HCT116 (cell line): ENCODE measurements around the gene TMEM134. TPM values are rescaled to one million over a fixed set of nuclear protein-coding genes. Genes with fewer than 3 reads are reported as not detected.
"Not testable (repeated sequence)": the region's sequence is repeated elsewhere in the genome, so short reads cannot be mapped to it uniquely, and the experiment has no call there.

ENCODE experiments used
- ATAC-seq: fragments of 200-7000 bp; cut with Tn5 transposase; 2 replicates; pipeline ENCODE4 v1.9.1; 2020; ENCODE audit warnings: mild to moderate bottlenecking, moderate library complexity
- BruUV-seq: library from RNA; stranded (reverse); fragments of 400-500 nt; replicated peaks from 2 replicates; lab custom pipeline; 2021; lab: Mats Ljungman, UMichigan
- CTCF ChIA-PET: fragments of 300-600 bp; sonication (Branson Sonifier 250); formaldehyde crosslinking; loops from one replicate; lab custom pipeline; 2021; ENCODE audit warnings: antibody characterized with exemption; lab: Charles Lee
- POLR2A ChIA-PET: fragments of 300-600, 350-600 bp; sonication (Branson Sonifier 250); formaldehyde crosslinking; loops from one replicate; lab custom pipeline; 2021; ENCODE audit warnings: antibody characterized with exemption; lab: Charles Lee
- RAD21 ChIA-PET, 2 experiments: fragments of 300-600 bp; sonication (Branson Sonifier 250); formaldehyde crosslinking; loops; one replicate each; lab custom pipeline; 2023; ENCODE audit warnings: low total read pairs in 2 of 2; ENCODE audit not compliant: uncharacterized antibody in 2 of 2, unreplicated experiment in 2 of 2, low non-redundant PET in 1 of 2; lab: Charles Lee
- DNase-seq: peaks from one replicate; pipeline ENCODE4 v3.0.0-alpha.2; 2010; ENCODE audit warnings: low read depth, low spot score
- H2AFZ ChIP-seq: fragments of 200-600 bp; shearing (Covaris generic), sonication (generic); 2 replicates; pipeline ENCODE4 v1.6.1; 2017; ENCODE audit warnings: low read depth, mixed run types, mixed read lengths, antibody characterized with exemption, low read length; ENCODE audit not compliant: poor library complexity, severe bottlenecking
- H3K27ac ChIP-seq: 2 replicates; pipeline ENCODE4 v1.5.1; 2012; ENCODE audit warnings: low read depth, low read length
- H3K27me3 ChIP-seq: fragments of 200-600 bp; sonication (generic); 2 replicates; pipeline ENCODE4 v1.6.1; 2016; ENCODE audit warnings: mixed run types, low read length, mixed read lengths; ENCODE audit not compliant: insufficient read depth
- H3K36me3 ChIP-seq, 2 experiments: fragments of 200-500 bp in 1 of 2; fragments of 200-600 bp in 1 of 2; sonication (Bioruptor generic) in 1 of 2; sonication (generic) in 1 of 2; 2 replicates each; pipeline versions ENCODE4 v1.5.1 to v1.6.1; 2014 to 2016; ENCODE audit warnings: low read length in 2 of 2, inconsistent platforms in 1 of 2, mixed read lengths in 1 of 2, mixed run types in 1 of 2; ENCODE audit not compliant: insufficient read depth in 2 of 2, control insufficient read depth in 1 of 2
- H3K4me1 ChIP-seq, 2 experiments: fragments of 200-600 bp in 1 of 2; sonication (generic) in 1 of 2; 2 replicates each; pipeline versions ENCODE4 v1.5.1 to v1.6.1; 2012 to 2017; ENCODE audit warnings: low read length in 2 of 2, inconsistent platforms in 1 of 2, mild to moderate bottlenecking in 1 of 2, mixed read lengths in 1 of 2, mixed run types in 1 of 2, moderate library complexity in 1 of 2; ENCODE audit not compliant: insufficient read depth in 2 of 2, control insufficient read depth in 1 of 2
- H3K4me2 ChIP-seq: fragments of 200-600 bp; sonication (generic); 2 replicates; pipeline ENCODE4 v1.6.1; 2017; ENCODE audit warnings: mixed run types, low read length, mixed read lengths
- H3K4me3 ChIP-seq, 2 experiments: fragments of 200-600 bp in 1 of 2; sonication (generic) in 1 of 2; replicated peaks in 1 of 2; 2 replicates each; pipeline ENCODE4 v1.5.1; 2011 to 2016; ENCODE audit warnings: low read length in 2 of 2, control low read depth in 1 of 2, low read depth in 1 of 2, mild to moderate bottlenecking in 1 of 2, mixed read lengths in 1 of 2, mixed run types in 1 of 2
- H3K79me2 ChIP-seq: fragments of 200-600 bp; sonication (generic); 2 replicates; pipeline ENCODE4 v1.6.1; 2017; ENCODE audit warnings: mild to moderate bottlenecking, mixed run types, low read length, moderate library complexity, mixed read lengths; ENCODE audit not compliant: insufficient read depth
- H3K9ac ChIP-seq: fragments of 200-600 bp; sonication (generic); 2 replicates; pipeline ENCODE4 v1.6.1; 2016; ENCODE audit warnings: low read length, mixed read lengths
- H3K9me2 ChIP-seq: fragments of 200-600 bp; sonication (generic), shearing (Covaris generic); 2 replicates; pipeline ENCODE4 v1.6.1; 2017; ENCODE audit warnings: mixed run types, mild to moderate bottlenecking, moderate library complexity; ENCODE audit not compliant: insufficient read depth
- H3K9me3 ChIP-seq, 2 experiments: fragments of 200-500 bp in 1 of 2; fragments of 200-600 bp in 1 of 2; sonication (Bioruptor generic) in 1 of 2; sonication (generic) in 1 of 2; 2 replicates each; pipeline ENCODE4 v1.6.1; 2014 to 2017; ENCODE audit warnings: low read length in 2 of 2, mixed read lengths in 2 of 2, inconsistent platforms in 1 of 2, low read depth in 1 of 2, mild to moderate bottlenecking in 1 of 2, mixed run types in 1 of 2, moderate library complexity in 1 of 2; ENCODE audit not compliant: control insufficient read depth in 1 of 2, insufficient read depth in 1 of 2
- H4K20me1 ChIP-seq: fragments of 200-600 bp; sonication (generic), shearing (Covaris generic); 2 replicates; pipeline ENCODE4 v1.6.1; 2017; ENCODE audit warnings: mixed run types, mild to moderate bottlenecking, moderate library complexity; ENCODE audit not compliant: insufficient read depth
- CBX3 ChIP-seq: IDR thresholded peaks from 2 replicates; pipeline ENCODE4 v1.6.1; 2012; ENCODE audit warnings: low read depth
- FOSL1 ChIP-seq: IDR thresholded peaks from 2 replicates; pipeline ENCODE4 v1.6.1; 2012; ENCODE audit warnings: low read depth
- POLR2AphosphoS5 ChIP-seq: IDR thresholded peaks from 2 replicates; pipeline ENCODE4 v1.6.1; 2011; ENCODE audit warnings: mild to moderate bottlenecking, low read depth, low read length, moderate library complexity
- SP1 ChIP-seq: IDR thresholded peaks from 2 replicates; pipeline ENCODE4 v1.6.1; 2012; ENCODE audit warnings: low read depth
- TCF7L2 ChIP-seq: IDR thresholded peaks from 2 replicates; pipeline ENCODE4 v1.7.0; 2011; ENCODE audit warnings: borderline replicate concordance, inconsistent platforms; ENCODE audit not compliant: insufficient read depth, insufficient read length; ENCODE audit errors: extremely low read depth
- ZNF274 ChIP-seq: fragments of 200-500 bp; sonication (Bioruptor generic); IDR thresholded peaks from 2 replicates; pipeline ENCODE4 v1.6.1; 2014; ENCODE audit warnings: mild to moderate bottlenecking, low read depth, low read length, inconsistent platforms
- intact Hi-C: fragments of 100-400 bp; cut with micrococcal nuclease; formaldehyde crosslinking; loops from 2 replicates; pipeline ENCODE4 v1.10.0; 2022
- total RNA-seq: library from RNA; stranded (reverse); gene quantifications from one replicate; pipeline ENCODE4 v1.2.1, GENCODE V29; 2021; ENCODE audit not compliant: unreplicated experiment
- TF ChIP-seq, protein P1 (sequence below): IDR thresholded peaks from 2 replicates; pipeline ENCODE4 v1.6.1; 2012

The TMEM134 gene
- total RNA-seq, 1 experiment from 2014 or later = 44.2 TPM

DNA sequence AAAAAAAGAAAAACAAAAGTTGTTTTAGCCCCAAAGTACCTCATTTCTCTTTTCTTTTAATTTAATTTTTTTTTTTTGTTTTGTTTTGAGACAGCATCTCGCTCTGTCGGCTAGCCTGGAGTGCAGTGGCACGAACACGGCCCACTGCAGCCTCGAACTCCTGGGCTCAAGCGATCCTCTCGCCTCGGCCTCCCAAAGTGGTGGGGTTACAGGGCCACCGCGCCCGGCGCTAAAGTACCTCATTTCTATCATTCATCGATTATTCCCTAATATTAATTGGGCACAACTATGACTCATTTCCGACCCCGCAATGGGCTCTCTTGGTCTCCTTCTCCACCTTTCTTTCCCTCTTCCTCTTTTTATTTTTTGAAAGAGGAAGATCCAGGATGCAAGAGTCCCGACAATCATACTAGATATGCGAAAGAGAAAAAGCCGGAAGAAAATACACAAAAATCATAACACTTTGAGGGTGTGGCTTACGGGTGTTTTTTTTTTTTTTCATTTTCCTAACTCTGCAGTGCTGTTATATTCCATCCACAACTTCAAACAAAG lies 13.3 kb upstream of the TMEM134 start (continued):
- TF ChIP-seq TCF7L2 (no peak), FOSL1 (no peak), CBX3 (no peak), POLR2AphosphoS5 (no peak), ZNF274 (no peak), SP1 (no peak)
- TF ChIP-seq, protein P1, sequence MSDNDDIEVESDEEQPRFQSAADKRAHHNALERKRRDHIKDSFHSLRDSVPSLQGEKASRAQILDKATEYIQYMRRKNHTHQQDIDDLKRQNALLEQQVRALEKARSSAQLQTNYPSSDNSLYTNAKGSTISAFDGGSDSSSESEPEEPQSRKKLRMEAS = no peak

DNA sequence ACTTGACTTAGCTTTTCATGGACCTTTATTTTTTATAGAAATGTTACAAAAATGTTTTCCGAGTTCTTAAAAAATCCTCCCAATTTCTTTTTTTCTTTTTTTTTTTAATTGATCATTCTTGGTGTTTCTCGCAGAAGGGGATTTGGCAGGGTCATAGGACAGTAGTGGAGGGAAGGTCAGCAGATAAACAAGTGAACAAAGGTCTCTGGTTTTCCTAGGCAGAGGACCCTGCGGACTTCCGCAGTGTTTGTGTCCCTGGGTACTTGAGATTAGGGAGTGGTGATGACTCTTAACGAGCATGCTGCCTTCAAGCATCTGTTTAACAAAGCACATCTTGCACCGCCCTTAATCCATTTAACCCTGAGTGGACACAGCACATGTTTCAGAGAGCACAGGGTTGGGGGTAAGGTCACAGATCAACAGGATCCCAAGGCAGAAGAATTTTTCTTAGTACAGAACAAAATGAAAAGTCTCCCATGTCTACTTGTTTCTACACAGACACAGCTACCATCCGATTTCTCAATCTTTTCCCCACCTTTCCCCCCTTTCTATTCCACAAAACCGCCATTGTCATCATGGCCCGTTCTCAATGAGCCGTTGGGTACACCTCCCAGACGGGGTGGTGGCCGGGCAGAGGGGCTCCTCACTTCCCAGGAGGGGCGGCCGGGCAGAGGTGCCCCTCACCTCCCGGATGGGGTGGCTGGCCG lies 8.4 kb upstream of the TMEM134 start:
- H3K27ac ChIP-seq, H4K20me1 ChIP-seq, H3K79me2 ChIP-seq, ATAC-seq, H3K9ac ChIP-seq, H2AFZ ChIP-seq, H3K9me2 ChIP-seq, H3K9me3 ChIP-seq, POLR2A ChIA-PET, H3K36me3 ChIP-seq, H3K27me3 ChIP-seq, intact Hi-C loops, BruUV-seq, H3K4me3 ChIP-seq, H3K4me2 ChIP-seq, RAD21 ChIA-PET, DNase-seq, H3K4me1 ChIP-seq: not testable (repeated sequence)
- CTCF ChIA-PET = interaction anchor here (0.7 kb wide), 1 partner anchor 96 kb away, joined by 3 read pairs; no protein-coding TSS in a partner anchor

DNA sequence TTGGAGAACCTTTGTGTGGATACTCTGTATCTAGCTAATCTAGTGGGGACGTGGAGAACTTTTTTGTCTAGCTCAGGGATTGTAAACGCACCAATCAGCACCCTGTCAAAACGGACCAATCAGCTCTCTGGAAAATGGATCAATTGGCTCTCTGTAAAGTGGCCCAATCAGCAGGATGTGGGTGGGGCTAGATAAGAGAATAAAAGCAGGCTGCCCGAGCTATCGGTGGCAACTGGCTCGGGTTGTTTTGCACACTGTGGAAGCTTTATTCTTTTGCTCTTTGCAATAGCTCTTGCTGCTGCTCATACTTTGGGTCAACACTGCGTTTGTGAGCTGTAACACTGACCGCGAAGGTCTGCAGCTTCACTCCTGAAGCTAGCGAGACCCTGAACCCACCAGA lies 7.6 kb upstream of the TMEM134 start:
- intact Hi-C loops, POLR2A ChIA-PET, H4K20me1 ChIP-seq, DNase-seq, H3K9me2 ChIP-seq, H3K9ac ChIP-seq, H3K27ac ChIP-seq, H3K36me3 ChIP-seq, H3K4me2 ChIP-seq, H3K4me1 ChIP-seq, ATAC-seq, BruUV-seq, H3K79me2 ChIP-seq, H3K27me3 ChIP-seq, H3K9me3 ChIP-seq, H3K4me3 ChIP-seq, RAD21 ChIA-PET, H2AFZ ChIP-seq: not testable (repeated sequence)
- CTCF ChIA-PET = interaction anchor here (0.7 kb wide), 1 partner anchor 95 kb away, joined by 3 read pairs; no protein-coding TSS in a partner anchor
